Liver (tissue), 9 donors: ENCODE measurements around the gene COL5A1. TPM values are rescaled to one million over a fixed set of nuclear protein-coding genes. Genes with fewer than 3 reads are reported as not detected.
A peak's percentile ranks its signal among the peaks of the same experiment; 100 is the strongest.

Source experiments
- DNase-seq: peaks from one replicate; pipeline ENCODE4 v3.0.0-alpha.2; 2017; ENCODE audit warnings: low spot score
- H3K27ac ChIP-seq, 2 donors: one replicate each; pipeline ENCODE4 v1.7.0; 2013; ENCODE audit warnings: inconsistent platforms in 2 of 2, low read length in 2 of 2, control low read depth in 1 of 2, low read depth in 1 of 2, mild to moderate bottlenecking in 1 of 2
- H3K27me3 ChIP-seq, 4 donors: one replicate each; pipeline versions ENCODE4 v1.6.1 to v1.7.0; 2013; ENCODE audit warnings: low read length in 3 of 4, inconsistent platforms in 1 of 4, mild to moderate bottlenecking in 1 of 4, moderate library complexity in 1 of 4; ENCODE audit not compliant: control insufficient read depth in 4 of 4, insufficient read depth in 4 of 4
- H3K36me3 ChIP-seq, 4 donors: one replicate each; pipeline versions ENCODE4 v1.6.1 to v1.7.0; 2013; ENCODE audit warnings: low read length in 3 of 4, mild to moderate bottlenecking in 3 of 4, low read depth in 1 of 4, moderate library complexity in 1 of 4; ENCODE audit not compliant: control insufficient read depth in 4 of 4, insufficient read depth in 3 of 4
- H3K4me1 ChIP-seq, 4 donors: one replicate each; pipeline versions ENCODE4 v1.6.1 to v1.7.0; 2013; ENCODE audit warnings: low read length in 3 of 4, mild to moderate bottlenecking in 3 of 4, moderate library complexity in 1 of 4; ENCODE audit not compliant: control insufficient read depth in 4 of 4, insufficient read depth in 4 of 4
- H3K4me3 ChIP-seq, 3 donors: one replicate each; pipeline versions ENCODE4 v1.6.1 to v1.7.0; 2013; ENCODE audit warnings: low read length in 3 of 3, control low read depth in 1 of 3, low read depth in 1 of 3, mild to moderate bottlenecking in 1 of 3
- H3K9ac ChIP-seq, 2 donors: one replicate each; pipeline ENCODE4 v1.7.0; 2013; ENCODE audit warnings: low read length in 2 of 2, mild to moderate bottlenecking in 2 of 2, moderate library complexity in 2 of 2, control low read depth in 1 of 2, low read depth in 1 of 2
- H3K9me3 ChIP-seq, 4 donors: one replicate each; pipeline versions ENCODE4 v1.6.1 to v1.7.0; 2013; ENCODE audit warnings: low read length in 3 of 4; ENCODE audit not compliant: control insufficient read depth in 4 of 4
- ATF3 ChIP-seq: IDR thresholded peaks from 2 replicates; pipeline ENCODE4 v1.6.1; 2016; ENCODE audit warnings: antibody characterized with exemption
- EGR1 ChIP-seq, 2 donors: IDR thresholded peaks; 2 replicates each; pipeline ENCODE4 v1.6.1; 2016 to 2018; ENCODE audit warnings: antibody characterized with exemption in 2 of 2, low read depth in 2 of 2
- FOXA1 ChIP-seq: IDR thresholded peaks from 2 replicates; pipeline ENCODE4 v1.6.1; 2016; ENCODE audit warnings: antibody characterized with exemption
- FOXA2 ChIP-seq: IDR thresholded peaks from 2 replicates; pipeline ENCODE4 v1.6.1; 2016; ENCODE audit warnings: antibody characterized with exemption
- GABPA ChIP-seq, 2 donors: IDR thresholded peaks in 1 of 2; conservative IDR thresholded peaks in 1 of 2; 2 replicates each; pipeline ENCODE4 v1.6.1; 2016; ENCODE audit warnings: antibody characterized with exemption in 2 of 2, mild to moderate bottlenecking in 1 of 2, moderate library complexity in 1 of 2
- HNF4A ChIP-seq, 2 donors: conservative IDR thresholded peaks; 2 replicates each; pipeline ENCODE4 v1.6.1; 2016; ENCODE audit warnings: antibody characterized with exemption in 2 of 2, mild to moderate bottlenecking in 2 of 2
- HNF4G ChIP-seq: IDR thresholded peaks from 2 replicates; pipeline ENCODE4 v1.6.1; 2016; ENCODE audit warnings: antibody characterized with exemption
- JUND ChIP-seq, 2 donors: IDR thresholded peaks; 2 replicates each; pipeline ENCODE4 v1.6.1; 2016; ENCODE audit warnings: antibody characterized with exemption in 2 of 2
- MAX ChIP-seq: IDR thresholded peaks from 2 replicates; pipeline ENCODE4 v1.6.1; 2016; ENCODE audit warnings: antibody characterized with exemption
- NR2F2 ChIP-seq: IDR thresholded peaks from 2 replicates; pipeline ENCODE4 v1.6.1; 2016; ENCODE audit warnings: antibody characterized with exemption
- RAD21 ChIP-seq, 2 donors: IDR thresholded peaks; 2 replicates each; pipeline ENCODE4 v1.6.1; 2016; ENCODE audit warnings: antibody characterized with exemption in 2 of 2, mild to moderate bottlenecking in 2 of 2
- REST ChIP-seq: IDR thresholded peaks from 2 replicates; pipeline ENCODE4 v1.6.1; 2016; ENCODE audit warnings: antibody characterized with exemption, mild to moderate bottlenecking
- SP1 ChIP-seq: IDR thresholded peaks from 2 replicates; pipeline ENCODE4 v1.6.1; 2018; ENCODE audit warnings: antibody characterized with exemption, mild to moderate bottlenecking
- TAF1 ChIP-seq: conservative IDR thresholded peaks from 2 replicates; pipeline ENCODE4 v1.6.1; 2016; ENCODE audit warnings: antibody characterized with exemption, mild to moderate bottlenecking
- YY1 ChIP-seq: IDR thresholded peaks from 2 replicates; pipeline ENCODE4 v1.6.1; 2016; ENCODE audit warnings: antibody characterized with exemption, mild to moderate bottlenecking
- ZBTB33 ChIP-seq: IDR thresholded peaks from 2 replicates; pipeline ENCODE4 v1.6.1; 2016; ENCODE audit warnings: antibody characterized with exemption
- WGBS: extraction: QIAGEN DNeasy Blood & Tissue Kit; methylation state at CpG from one replicate; pipeline ENCODE4 v1.1.7; 2013; 5-methylcytosine and 5-hydroxymethylcytosine counted together
- polyA plus RNA-seq, 2 donors: library from polyadenylated mRNA; stranded (reverse) in 1 of 2; unstranded in 1 of 2; fragments of 200-250 nt in 1 of 2; fragments of >200 nt in 1 of 2; fragmentation: Nextera tagmentation in 1 of 2; extraction: Ambion mirVana in 1 of 2; gene quantifications; one replicate each; pipeline versions ENCODE4 v1.2.1 to v1.2.3, GENCODE V29; 2013 to 2015
- total RNA-seq, 2 donors: library from RNA; depleted of rRNA; stranded (reverse); fragments of >200 nt; gene quantifications; one replicate each; pipeline ENCODE4 v1.2.3, GENCODE V29; 2014
- donor health status: healthy.
- donor health status: healthy.
- donor health status: healthy.
- donor health status: healthy.
- donor health status: healthy.

The COL5A1 gene
- total and polyA plus RNA-seq, 4 donors: 0.67 to 15.6 (median 11.2) TPM

GRCh38 chr9:134670042-134670525, 28.5 kb downstream of the COL5A1 start (continued):
- TF ChIP-seq SP1: no peak

GRCh38 chr9:134670851-134671281, 29.3 kb downstream of the COL5A1 start:
- no peaks in the 10 kb centered on the region for H3K36me3 ChIP-seq
- no peaks in the 10 kb centered on the region for H3K27me3 ChIP-seq
- H3K27ac ChIP-seq: peak overlapping the region in 1 of 2 donors; percentile 12
- TF ChIP-seq RAD21 (IDR thresholded peaks at IDR 0.05): no peak
- TF ChIP-seq HNF4A (conservative IDR thresholded peaks at IDR 0.05): no peak
- no peak for TF ChIP-seq JUND (IDR thresholded peaks at IDR 0.05)
- TF ChIP-seq GABPA (IDR thresholded peaks at IDR 0.05 in 1 of 2, conservative IDR thresholded peaks at IDR 0.05 in 1 of 2): no peak
- TF ChIP-seq ATF3: no peak
- TF ChIP-seq TAF1: no peak
- 79% methylated on average over 11 of the region's 11 CpGs for WGBS
- no peak for DNase-seq
- no peak overlapping the region for H3K9ac ChIP-seq
- H3K4me3 ChIP-seq: no peak overlapping the region
- peaks cover 0 to 7% (median 5%) of the 10 kb centered on the region in 4 donors for H3K9me3 ChIP-seq
- no peaks in the 10 kb centered on the region for H3K4me1 ChIP-seq

GRCh38 chr9:134671341-134672113, 29.9 kb downstream of the COL5A1 start:
- DNase-seq: no peak
- Histone ChIP-seq H3K27me3 (no peaks in the 10 kb centered on the region), H3K4me3 (no peak overlapping the region), H3K36me3 (no peaks in the 10 kb centered on the region), H3K9me3 (peaks cover 3 to 8% (median 8%) of the 10 kb centered on the region in 4 donors), H3K9ac (no peak overlapping the region), H3K4me1 (no peaks in the 10 kb centered on the region), H3K27ac (no peak overlapping the region)
- 84% methylated on average over 15 of the region's 15 CpGs for WGBS
- TF ChIP-seq HNF4G (no peak), RAD21 (IDR thresholded peaks at IDR 0.05) (no peak), TAF1 (no peak), YY1 (no peak)

- no peak for DNase-seq
- peaks cover 3 to 8% (median 8%) of the 10 kb centered on the region in 4 donors for H3K9me3 ChIP-seq
- H3K27me3 ChIP-seq: no peaks in the 10 kb centered on the region
- 51% methylated on average over 5 of the region's 5 CpGs for WGBS
- no peaks in the 10 kb centered on the region for H3K4me1 ChIP-seq
- no peak overlapping the region for H3K9ac ChIP-seq
- no peak overlapping the region for H3K27ac ChIP-seq
- no peaks in the 10 kb centered on the region for H3K36me3 ChIP-seq
- no peak overlapping the region for H3K4me3 ChIP-seq
- no peak for TF ChIP-seq YY1
- no peak for TF ChIP-seq NR2F2
- TF ChIP-seq ZBTB33: no peak
- no peak for TF ChIP-seq JUND (IDR thresholded peaks at IDR 0.05)
- TF ChIP-seq REST: no peak
- TF ChIP-seq SP1: no peak
- TF ChIP-seq FOXA1: no peak
- TF ChIP-seq FOXA2: no peak
- TF ChIP-seq TAF1: no peak
- TF ChIP-seq RAD21 (IDR thresholded peaks at IDR 0.05): no peak
- TF ChIP-seq GABPA (IDR thresholded peaks at IDR 0.05 in 1 of 2, conservative IDR thresholded peaks at IDR 0.05 in 1 of 2): no peak
- TF ChIP-seq HNF4G: no peak
- no peak for TF ChIP-seq ATF3
- no peak for TF ChIP-seq MAX
- TF ChIP-seq EGR1 (IDR thresholded peaks at IDR 0.05; ENCODE audit: low read depth in 2 of 2): no peak
Observed at GRCh38 chr9:134676361-134676760, 34.8 kb downstream of the COL5A1 start.
